ENCODE measurements around the gene REEP6.
"Not testable (repeated sequence)": the region's sequence is repeated elsewhere in the genome, so short reads cannot be mapped to it uniquely, and the experiment has no call there.

REEP6 gene

DNA sequence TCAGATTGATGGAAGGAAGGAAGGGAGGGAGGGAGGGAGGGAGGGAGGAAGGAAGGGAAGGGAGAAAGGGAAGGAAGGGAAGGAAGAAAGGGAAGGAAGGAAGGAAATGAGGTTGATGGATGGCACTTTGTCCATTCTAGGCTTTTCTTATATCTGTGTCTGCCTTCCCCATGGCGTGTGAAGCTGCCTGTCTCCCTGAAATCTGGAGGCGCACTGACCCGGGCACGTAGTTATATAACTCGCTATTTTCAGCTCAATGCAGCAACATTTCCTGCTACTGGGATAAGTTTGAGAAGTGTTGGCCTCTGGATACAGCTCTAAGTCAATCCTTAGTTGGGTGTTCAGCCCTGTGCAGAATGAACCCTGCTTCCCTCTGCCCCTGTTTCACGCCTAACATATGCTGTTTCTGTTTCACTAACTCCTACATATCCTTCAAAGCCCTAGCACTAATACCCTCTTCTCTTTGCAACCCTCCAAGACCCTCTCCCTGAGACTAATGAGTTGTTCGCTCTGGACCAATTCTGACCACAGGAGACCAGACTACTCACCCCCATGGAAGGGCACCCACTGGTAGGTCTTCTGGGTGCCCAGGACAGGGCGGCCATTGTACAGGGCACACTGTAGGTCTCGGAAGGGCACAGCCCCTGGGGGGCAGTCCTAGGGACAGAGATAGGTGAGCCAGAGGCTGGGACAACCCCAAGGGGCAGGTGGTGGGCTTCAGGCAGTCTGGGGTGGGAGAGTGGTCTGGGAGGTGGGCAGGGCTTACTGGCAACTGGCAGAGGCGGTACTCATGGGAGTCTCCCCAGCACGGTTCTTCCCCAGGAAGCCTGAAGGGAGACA lies 18.8 kb downstream of the REEP6 start:
- DNase-seq = no peak

DNA sequence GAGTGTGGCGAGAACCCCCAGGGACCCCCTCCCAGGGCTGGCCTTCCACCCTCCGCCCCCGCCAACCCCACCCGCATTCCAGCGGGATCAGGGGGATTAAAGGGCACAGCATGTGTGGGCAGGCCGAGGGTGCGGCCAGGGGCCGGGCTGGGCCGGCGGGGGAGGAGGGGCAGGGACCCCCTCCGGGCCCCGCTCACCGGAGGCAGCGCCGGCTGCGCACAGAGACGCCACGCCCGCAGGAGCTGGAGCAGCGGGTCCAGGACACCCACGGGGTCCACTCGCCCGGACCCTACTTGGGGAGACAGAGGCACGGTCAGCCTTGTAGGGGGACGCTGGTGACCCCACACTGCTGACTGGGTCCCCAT lies 19.4 kb downstream of the REEP6 start:
- DNase-seq = no peak

GRCh38 chr19:1510807-1511206 lies 19.8 kb downstream of the REEP6 start:
- DNase-seq = no peak

DNA sequence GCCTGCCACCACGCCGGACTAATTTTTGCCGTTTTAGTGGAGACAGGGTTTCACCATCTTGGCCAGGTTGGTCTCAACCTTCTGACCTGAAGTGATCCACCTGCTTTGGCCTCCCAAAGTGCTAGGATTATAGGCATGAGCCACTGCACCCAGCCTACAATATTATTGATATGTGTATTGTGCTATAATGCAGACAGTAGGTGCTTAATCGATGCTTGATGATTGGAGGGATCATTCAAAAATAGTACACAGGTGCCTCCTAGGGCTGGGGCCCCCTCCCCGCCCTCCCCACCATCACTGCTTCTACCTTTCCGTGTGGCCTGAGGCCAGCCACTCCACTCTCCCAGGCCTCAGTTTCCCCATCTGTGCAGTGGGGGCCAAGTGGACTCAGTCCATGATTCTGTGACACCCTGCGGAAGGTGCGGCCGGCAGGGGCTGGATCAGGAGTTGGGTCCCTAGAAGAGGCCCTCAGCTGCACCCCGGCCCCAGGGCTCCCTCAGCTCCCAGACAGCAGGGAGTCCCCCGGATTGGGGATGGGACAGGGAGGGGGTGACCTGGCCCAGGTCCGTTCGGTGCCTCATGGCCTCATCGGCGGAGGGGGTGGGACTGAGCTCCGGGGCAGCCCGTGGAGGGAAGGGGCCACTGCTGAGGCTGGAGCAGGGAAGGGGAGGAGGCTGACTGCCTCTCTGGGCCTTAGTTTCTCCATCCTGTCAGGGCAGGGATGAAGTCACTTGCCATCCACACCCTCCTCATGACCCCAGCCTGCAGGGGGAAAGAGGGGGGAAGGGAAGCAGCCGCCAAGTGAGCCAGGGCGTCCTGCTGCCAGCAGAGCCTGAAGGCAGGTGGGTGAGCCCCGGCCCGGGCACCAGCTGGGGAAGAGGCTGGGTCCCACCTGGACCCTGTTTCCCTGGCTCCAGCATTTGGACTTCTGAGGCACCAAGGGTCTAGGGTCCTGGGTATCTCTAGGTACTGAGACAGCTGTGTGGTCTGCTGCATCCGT lies 20.6 kb downstream of the REEP6 start:
- DNase-seq = no peak

DNA sequence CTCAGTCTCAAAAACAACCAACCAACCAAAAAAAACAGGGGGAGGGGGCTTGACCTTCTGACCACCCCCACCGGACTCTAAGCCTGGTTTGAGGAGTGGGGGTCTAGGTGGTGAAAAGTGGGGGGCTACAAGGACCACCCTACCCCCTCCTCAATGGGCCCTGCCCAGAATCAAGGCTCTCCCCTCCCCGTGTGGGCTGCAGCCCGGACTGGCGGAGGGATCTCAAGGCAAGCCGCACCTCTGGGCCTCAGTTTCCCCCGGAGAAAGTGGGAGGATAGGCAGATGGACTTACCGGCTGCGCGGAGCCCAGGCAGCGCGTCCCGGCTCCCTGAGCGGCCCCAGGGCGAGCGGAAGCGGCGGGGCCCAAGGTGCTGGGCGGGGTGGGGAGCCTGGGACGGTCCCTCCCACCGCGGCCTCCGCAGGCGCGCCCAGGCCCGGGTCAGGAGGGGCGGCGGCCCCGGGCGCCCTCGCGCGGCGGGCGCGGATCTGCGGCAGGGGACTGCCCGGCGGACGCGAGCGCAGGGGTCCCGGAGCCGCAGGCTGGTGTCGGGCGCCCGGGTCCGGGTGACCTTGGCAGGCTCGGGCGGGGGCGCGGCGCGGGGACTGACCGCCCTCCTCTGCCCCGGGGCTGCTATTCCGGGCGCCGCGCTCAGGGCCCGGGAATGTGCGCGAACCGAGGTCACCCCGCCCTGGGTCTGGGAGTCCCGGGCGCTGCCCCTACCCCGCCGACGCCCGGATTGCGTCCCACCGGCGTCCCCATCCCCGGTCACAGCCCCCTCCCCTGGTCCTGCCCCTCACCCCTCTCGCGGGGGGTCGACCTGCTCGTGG lies 21.9 kb downstream of the REEP6 start, which contains the start of gene ADAMTSL5:
TSS of gene ADAMTSL5 (minus strand) at position 349 of the 828 bp plus-strand sequence. CDS start 2,076 bp downstream, outside the sequence.
- peak; percentile 69 for DNase-seq

- peak; percentile 80 for DNase-seq
Measured at GRCh38 chr19:1513499-1514294, 22.7 kb downstream of the REEP6 start.

DNA sequence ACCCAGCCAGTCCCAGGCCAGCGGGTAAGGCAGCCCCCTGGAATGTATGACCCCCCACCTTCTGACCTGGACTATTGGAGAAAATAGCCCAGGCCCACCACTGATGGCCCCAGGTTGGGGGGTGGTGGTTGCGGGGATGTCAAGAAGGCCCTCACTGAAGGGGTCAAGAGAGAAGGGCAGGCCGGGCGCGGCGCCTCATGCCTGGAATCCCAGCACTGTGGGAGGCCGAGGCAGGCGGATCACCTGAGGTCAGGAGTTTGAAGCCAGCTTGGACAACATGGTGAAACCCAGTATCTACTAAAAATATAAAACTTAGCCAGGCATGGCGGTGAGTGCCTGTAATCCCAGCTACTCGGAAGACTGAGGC lies 23.3 kb downstream of the REEP6 start:
- no peak for DNase-seq

DNA sequence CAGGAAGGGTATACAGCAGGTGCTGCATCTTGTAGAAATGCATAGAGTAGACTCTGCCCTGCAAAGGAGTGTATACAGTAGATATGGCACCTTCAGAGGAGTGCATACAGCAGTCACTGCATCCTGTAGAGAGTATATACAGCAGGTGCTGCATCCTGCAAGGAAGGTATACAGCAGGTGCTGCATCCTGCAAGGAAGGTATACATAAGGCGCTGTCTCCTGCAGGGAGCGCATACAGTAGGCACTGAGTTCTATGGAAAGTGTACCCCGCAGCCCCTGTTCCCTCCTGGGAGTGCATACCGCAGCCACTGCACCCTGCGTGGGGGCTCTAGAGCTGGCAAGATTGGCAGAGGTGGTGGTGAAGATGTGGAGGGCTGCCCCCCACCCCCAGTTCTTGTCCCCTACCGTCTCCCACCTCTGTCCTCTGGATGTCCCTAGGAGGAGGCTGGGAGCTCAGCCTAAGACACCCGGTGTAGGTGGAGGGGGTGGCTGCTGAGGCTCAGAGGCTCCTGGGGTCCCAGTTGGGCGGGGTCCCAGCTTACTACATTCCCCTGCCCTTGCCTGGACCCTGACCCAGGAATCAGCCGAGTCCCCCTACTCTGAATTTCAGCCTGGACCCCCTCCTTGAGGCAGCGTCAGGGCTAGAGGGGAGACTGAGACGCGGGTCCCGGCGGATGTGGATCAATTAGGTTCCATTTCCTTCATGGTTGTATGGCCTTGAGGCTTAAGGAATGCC lies 24.2 kb downstream of the REEP6 start:
- DNase-seq = no peak

GRCh38 chr19:1516395-1516753 lies 25.4 kb downstream of the REEP6 start:
- no peak for DNase-seq

- no peak for DNase-seq
Measured at GRCh38 chr19:1518471-1518870, 27.5 kb downstream of the REEP6 start.

DNA sequence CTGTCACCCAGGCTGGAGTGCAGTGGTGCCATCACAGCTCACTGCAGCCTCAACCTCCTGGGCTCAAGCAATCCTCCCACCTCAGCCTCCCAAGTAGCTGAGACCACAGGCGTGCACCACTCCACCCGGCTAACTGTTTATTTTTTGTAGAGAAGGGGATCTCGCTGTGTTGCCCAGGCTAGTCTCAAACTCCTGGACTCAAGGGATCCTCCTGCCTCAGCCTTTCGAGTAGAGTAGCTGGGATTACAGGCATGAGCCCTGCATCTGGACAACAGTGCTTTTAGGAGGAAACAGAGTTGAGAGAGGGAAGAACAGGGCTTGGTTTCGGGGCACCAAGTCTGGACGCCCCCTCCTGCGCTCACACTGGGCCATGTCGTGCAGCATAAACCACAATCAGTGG lies 28.8 kb downstream of the REEP6 start:
- DNase-seq = not testable (repeated sequence)

DNA sequence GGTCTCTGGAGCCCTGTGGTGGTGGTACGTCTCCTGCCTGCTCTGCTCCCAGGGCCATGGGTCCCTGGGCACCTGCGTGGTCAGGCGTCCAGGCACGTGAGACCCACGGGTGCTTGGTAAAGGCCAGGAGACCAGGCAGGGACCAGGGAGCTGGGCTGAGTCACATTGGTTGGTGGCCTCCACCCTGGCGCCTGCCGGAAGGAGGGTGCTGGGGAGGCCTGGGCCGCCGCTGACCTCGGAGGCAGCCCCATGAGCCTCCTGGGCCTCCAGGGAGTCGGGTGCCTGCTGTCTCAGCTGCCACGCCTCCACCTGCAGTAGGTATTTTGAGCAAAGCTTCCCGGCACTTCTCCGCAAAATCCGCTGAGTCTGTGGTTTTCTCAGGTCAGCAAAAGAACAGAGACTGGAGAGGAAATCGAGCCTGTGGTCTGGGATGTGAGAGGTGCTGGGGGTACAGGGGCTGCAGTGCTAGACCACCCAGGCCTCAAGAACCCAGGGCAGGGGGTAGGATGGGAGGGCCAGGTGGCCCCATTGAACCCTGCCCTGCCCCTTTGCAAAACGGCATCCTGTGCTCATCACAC lies 29.3 kb downstream of the REEP6 start:
- no peak for DNase-seq

- DNase-seq = no peak
Measured at GRCh38 chr19:1521636-1522035, 30.7 kb downstream of the REEP6 start.

- no peak for DNase-seq
Measured at GRCh38 chr19:1522061-1522460, 31.1 kb downstream of the REEP6 start.

- no peak for DNase-seq
Measured at GRCh38 chr19:1522838-1523237, 31.9 kb downstream of the REEP6 start.

DNA sequence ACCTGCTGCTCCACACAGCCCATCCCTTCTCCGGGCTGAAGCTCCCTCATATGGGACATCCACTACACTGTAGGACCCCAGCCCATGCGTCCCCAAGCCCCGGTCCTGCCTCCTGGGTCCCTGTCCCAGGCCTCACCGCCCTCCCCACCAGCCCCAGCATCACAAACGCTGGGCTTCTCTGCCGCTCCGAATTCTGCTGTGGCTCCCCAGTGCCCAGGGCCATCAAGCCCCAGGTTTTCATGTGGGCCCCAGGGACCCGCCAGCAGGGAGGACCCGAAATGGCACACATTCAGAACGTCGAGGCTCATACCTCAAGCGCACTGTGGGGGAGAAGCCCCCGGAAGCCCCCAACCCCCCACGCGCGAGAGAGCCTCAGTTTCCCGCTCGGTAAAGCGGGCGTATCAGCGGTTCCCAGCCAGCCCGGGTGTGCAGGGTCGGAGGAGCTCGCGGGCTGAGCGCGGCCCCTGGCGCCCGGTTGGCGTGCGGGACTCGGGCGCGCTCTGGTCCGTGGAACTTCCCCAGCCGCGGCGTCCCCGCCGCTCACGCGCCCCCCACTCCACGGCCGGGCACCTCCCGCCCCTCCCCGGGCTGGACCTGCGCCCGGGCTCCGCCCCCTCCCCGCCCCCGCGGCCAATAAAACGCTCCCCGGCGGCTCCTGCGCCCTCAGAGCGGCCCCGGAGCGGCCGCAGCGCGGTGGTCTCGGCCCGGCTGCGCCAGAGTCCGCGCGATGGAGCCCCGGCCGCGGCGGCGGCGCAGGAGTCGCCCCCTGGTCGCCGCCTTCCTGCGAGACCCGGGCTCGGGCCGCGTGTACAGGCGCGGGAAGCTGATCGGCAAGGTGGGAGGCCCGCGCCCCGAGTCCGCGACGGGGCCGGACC lies 32.7 kb downstream of the REEP6 start, which contains the start of gene PLK5:
TSS of gene PLK5 (plus strand) at position 666 of the 875 bp plus-strand sequence. CDS start 2,920 bp downstream, outside the sequence.
- no peak for DNase-seq

- DNase-seq = no peak
Measured at GRCh38 chr19:1524287-1524971, 33.4 kb downstream of the REEP6 start.

- DNase-seq = no peak
Measured at GRCh38 chr19:1524972-1525325, 34.0 kb downstream of the REEP6 start.

GRCh38 chr19:1525343-1525742 lies 34.4 kb downstream of the REEP6 start:
- DNase-seq = no peak
